HL-60 (cell line): Measurements from ENCODE around the gene SECTM1.
"Not testable (repeated sequence)": the region's sequence is repeated elsewhere in the genome, so short reads cannot be mapped to it uniquely, and the experiment has no call there.

Experiments
- DNase-seq, 2 experiments: peaks; one replicate each; pipeline ENCODE4 v3.0.0-alpha.2; 2010 to 2020; ENCODE audit warnings: low read depth in 1 of 2, low spot score in 1 of 2
- H3K27ac ChIP-seq: fragments of 250-450 bp; sonication (Bioruptor Pico); replicated peaks from 2 replicates; pipeline ENCODE4 v1.5.1; 2020; ENCODE audit warnings: mild to moderate bottlenecking, moderate library complexity
- H3K27me3 ChIP-seq: fragments of 250-450 bp; sonication (Bioruptor Pico); 2 replicates; pipeline ENCODE4 v1.5.1; 2021; ENCODE audit warnings: mild to moderate bottlenecking, moderate library complexity; ENCODE audit not compliant: insufficient read depth, poor library complexity, severe bottlenecking
- H3K4me3 ChIP-seq: replicated peaks from 2 replicates; pipeline ENCODE4 v1.5.1; 2011; ENCODE audit warnings: mild to moderate bottlenecking, control low read depth, low read length; ENCODE audit not compliant: insufficient read depth
- CTCF ChIP-seq: IDR thresholded peaks from one replicate; pipeline ENCODE4 v1.5.1; 2011; ENCODE audit warnings: low read length, control low read depth, inconsistent platforms; ENCODE audit not compliant: insufficient read depth
- GABPA ChIP-seq: IDR thresholded peaks from 2 replicates; pipeline ENCODE4 v1.6.1; 2012; ENCODE audit warnings: low read depth
- POLR2AphosphoS5 ChIP-seq: IDR thresholded peaks from 2 replicates; pipeline ENCODE4 v1.6.1; 2012; ENCODE audit warnings: low read depth
- REST ChIP-seq: IDR thresholded peaks from 2 replicates; pipeline ENCODE4 v1.6.1; 2012; ENCODE audit warnings: low read depth; ENCODE audit not compliant: insufficient replicate concordance
- SPI1 ChIP-seq: IDR thresholded peaks from 2 replicates; pipeline ENCODE4 v1.6.1; 2012; ENCODE audit warnings: low read depth, mild to moderate bottlenecking, borderline replicate concordance
- long read RNA-seq: library from polyadenylated mRNA; unstranded; transcript quantifications from one replicate; pipeline ENCODE4 v2.0.0, GENCODE V29; 2020

SECTM1 gene
- long read RNA-seq, result 0 reads

DNA sequence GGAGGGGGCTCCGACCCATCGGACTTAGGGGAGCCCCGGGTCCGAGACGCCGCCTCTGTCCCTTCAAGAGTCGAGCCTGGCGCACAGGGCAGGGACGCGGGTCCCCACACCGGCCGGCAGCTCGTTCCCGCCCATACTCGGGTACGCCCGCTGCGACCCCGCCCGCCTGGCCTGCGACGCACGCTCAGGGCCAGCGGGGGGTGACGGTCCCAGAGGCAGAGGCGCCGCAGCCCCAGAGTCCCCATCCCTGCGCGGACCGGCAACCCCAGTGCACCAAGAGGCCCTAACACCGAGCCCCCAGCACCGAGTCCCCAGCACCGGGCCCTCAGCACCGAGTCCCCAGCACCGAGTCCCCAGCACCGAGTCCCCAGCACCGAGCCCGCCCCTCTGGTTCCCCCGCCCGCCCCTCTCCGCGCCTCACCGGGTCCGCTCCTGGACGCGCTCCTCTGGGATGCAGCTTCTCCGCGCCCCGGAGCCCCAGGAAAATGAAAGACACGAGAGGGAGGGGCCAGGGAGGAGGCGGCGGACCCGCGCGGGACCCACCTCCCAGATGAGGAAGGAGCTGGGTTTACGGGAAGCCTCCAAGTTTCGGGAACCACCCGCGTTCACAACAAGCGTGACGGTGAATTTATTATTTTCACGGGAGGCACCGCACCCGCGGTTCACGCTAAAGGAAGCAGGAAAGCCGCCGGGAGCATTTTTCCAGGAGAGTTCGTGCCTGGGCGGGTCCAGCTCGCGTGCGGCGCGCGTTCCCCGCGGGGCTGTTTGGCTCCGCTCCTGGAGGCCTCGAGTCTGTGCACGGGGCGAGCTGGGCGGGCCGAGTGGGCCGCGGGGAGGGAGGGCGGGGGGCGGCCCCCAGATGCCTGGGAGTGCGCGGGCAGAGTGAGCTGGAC lies at the start of gene SECTM1:
Gene SECTM1, minus strand, starts transcription at position 488 of the 893 bp plus-strand sequence. CDS start 6,526 bp downstream, outside the sequence.
- TF ChIP-seq GABPA (no peak), CTCF (no peak), SPI1 (no peak), REST (no peak), POLR2AphosphoS5 (no peak)
- no peak for DNase-seq
- peak within 1 kb of the TSS; percentile 37 for H3K4me3 ChIP-seq
- H3K27ac ChIP-seq, result no peak within 1 kb of the TSS
- peaks cover 41% of the 10 kb centered on the region for H3K27me3 ChIP-seq

- Histone ChIP-seq H3K27ac (no peak overlapping the region), H3K27me3 (no peaks in the 10 kb centered on the region), H3K4me3 (no peak overlapping the region)
- TF ChIP-seq REST (no peak), SPI1 (no peak), CTCF (no peak), POLR2AphosphoS5 (no peak), GABPA (no peak)
- no peak for DNase-seq
These were observed 49.3 kb upstream of the SECTM1 start for GRCh38 chr17:82382933-82383255.

DNA sequence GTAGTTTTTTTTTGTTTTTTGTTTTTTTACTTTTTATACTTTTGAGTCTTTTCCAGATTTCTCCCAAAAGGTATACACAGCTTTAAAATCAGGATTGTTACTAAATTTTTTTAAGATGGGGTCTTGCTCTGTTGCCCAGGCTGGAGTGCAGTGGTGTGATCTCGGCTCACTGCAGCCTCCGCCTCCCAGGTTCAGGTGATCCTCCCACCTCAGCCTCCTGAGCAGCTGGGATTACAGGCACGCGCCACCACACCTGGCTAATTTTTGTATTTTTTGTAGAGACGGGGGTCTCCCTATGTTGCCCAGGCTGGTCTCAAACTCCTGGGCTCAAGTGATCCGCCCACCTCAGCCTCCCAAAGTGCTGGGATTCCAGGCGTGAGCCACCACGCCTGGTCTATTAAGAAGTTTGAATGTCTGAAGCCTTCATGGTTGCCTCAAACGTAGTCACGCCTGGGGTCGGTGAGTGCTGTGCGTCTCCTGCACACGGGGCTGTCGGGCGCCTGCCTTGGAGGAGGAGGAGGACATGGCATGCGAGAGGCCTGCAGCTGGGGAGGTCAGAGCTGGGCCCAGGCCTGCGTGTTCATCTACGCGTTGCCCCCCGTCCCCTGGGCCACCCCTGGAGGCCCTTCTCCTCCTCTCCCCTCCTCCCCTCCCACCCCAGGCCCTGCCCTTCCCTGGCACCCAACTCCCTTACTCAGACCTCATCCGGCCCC lies 48.8 kb upstream of the SECTM1 start:
- H3K4me3 ChIP-seq, H3K27me3 ChIP-seq, H3K27ac ChIP-seq, DNase-seq: not testable (repeated sequence)

DNA sequence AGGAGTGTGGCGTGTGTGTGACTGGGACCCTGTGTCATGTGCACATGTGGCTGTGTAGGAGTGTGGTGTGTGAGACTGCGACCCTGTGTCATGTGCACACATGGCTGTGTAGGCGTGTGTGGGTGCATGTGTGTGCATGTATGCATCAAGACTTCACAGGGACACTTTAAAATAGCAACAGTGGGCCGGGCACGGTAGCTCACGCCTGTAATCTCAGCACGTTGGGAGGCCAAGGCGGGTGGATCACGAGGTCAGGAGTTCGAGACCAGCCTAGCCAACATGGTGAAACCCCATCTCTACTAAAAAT lies 48.1 kb upstream of the SECTM1 start:
- H3K4me3 ChIP-seq, H3K27ac ChIP-seq, DNase-seq, H3K27me3 ChIP-seq: not testable (repeated sequence)
